Iris pigment epithelial cell (primary cell): ENCODE results near the gene OCSTAMP.

Experiments
- DNase-seq: peaks from one replicate; pipeline ENCODE4 v3.0.0-alpha.2; 2011; ENCODE audit warnings: low read depth

The OCSTAMP gene

DNA sequence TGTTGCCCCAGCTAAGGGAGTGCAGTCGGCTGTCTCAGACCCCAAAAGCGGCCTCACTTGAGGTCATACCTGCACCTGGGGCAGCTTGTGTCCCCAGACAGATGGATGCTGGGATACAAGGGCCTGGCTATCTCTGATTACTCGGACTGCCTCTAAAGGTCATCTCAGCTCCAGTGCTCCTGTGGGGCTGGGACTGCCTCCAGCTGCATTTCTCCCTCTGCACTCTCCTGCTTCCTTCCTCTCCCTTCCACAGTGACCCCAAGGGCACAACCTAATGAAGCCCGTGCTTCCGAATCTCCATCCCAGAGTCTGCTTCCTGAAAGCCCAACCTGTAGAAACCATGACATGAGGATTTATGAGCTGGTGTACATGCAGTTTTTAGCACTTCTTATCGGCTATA, 22.8 kb upstream of the OCSTAMP start:
- DNase-seq: no peak

- DNase-seq: no peak
Observed at GRCh38 chr20:46572790-46573189, 22.3 kb upstream of the OCSTAMP start.

- DNase-seq: no peak
Observed at GRCh38 chr20:46572153-46572552, 21.7 kb upstream of the OCSTAMP start.

- DNase-seq: no peak
Observed at GRCh38 chr20:46571418-46571817, 21.0 kb upstream of the OCSTAMP start.

GRCh38 chr20:46570956-46571355, 20.5 kb upstream of the OCSTAMP start:
- DNase-seq: no peak

- DNase-seq: no peak
Observed at GRCh38 chr20:46569961-46570360, 19.5 kb upstream of the OCSTAMP start.

- DNase-seq: peak; percentile 70
Observed at GRCh38 chr20:46568570-46569129, 18.2 kb upstream of the OCSTAMP start.

DNA sequence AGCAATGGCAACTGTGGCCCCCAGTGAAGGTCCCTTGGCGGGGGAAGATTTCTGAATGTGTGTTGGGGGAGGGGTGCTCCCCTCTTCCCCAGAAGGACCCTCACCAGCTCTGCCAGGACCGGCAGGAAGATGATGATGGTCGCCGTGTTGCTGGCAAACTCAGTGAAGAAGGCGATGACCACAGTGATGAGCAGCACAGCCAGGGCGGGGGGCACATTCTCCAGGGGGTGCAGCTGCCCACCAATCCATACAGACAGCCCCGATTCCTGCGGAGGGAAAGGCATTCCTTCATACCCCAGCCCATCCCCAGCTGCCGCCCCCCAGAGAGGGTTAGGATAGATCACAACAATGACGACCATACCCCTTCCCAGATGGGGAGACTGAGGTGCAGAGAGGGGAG, 15.7 kb upstream of the OCSTAMP start:
- DNase-seq: no peak

DNA sequence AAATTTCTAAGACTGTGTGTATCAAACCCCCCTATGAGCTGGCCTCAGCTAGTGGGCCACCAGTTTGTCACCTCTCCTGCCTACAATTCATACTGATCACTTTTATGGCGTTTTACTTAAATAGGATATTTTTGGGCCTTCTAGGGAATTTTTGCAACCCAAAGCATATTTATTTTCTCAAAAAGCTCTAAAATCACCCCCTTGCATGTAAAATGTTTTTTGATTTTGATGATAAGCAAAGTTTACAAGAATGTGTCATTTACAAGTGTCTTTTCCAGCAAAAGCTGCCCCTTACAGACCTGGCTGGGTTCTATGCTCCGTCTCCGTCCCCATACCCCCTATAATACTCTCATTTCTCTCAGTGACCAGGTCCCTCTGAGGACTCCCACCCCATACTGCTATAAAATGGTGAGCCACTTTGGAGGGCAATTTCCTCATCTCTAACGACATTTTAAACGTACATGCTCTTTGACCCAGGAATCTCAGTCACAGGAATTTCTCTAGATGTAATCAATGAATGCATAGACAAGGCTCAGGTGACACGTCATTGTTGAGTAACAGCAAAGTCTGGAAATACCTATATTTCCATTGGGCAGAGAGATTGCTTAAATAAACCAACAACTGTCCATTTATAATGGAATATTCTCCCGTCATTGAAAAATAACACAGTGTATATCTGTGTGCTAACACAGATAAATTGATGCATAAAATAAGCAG, 13.9 kb upstream of the OCSTAMP start:
- DNase-seq: no peak

DNA sequence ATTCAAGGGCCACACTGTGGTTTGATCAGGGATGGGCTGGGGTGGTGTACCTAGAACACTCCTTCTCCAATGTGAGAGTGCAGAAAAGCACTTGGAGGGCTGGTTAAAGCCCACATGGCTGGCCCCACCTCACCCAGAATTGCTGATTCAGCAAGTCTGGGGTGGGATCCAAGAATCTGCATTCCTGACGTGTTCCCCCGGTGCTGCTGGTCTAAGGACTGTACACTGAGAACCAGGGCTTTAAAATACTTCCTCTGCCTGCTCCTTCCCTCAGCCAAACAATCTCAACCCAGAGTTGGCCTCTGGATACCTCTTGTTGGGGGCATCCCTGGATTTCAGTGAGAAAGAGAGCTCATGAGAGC, 13.4 kb upstream of the OCSTAMP start:
- no peak for DNase-seq

DNA sequence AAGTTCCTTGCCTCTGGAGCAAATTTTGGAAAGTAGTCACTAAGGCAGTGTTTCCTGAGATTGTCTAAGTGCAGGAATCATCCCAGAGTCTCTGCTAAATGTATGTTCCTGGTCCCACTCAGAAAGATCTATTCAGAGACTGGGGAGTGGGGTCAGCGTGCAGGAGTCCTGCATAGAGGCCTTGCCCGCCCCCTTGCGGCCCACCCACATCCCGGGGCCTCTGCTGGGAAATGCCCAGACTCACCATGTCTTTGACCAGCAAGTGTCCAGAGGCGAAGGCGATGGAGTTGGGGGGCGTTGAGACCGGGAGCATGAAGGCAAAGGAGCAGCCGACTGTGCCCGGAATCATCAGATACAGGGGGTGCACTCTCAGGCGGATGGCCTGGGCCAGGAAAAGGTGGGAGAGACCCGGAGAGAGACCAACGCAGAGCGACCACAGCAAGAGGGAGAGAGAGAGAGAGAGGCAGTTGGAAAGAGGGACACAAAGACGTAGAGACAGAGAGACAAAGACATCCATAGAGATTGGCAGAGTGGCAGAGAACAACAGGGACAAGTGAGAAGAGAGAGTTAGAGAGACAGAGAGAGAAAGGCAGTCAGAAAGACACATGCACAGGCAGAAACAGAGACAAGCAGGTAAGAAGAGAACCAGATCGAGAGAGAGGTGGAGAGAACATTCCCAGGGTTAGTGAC, 12.9 kb upstream of the OCSTAMP start:
- DNase-seq: no peak

GRCh38 chr20:46562373-46563169, 12.1 kb upstream of the OCSTAMP start:
- DNase-seq: peak; percentile 67

GRCh38 chr20:46562009-46562372, 11.5 kb upstream of the OCSTAMP start:
- DNase-seq: no peak

- no peak for DNase-seq
Observed at GRCh38 chr20:46559685-46560440, 9.4 kb upstream of the OCSTAMP start.

DNA sequence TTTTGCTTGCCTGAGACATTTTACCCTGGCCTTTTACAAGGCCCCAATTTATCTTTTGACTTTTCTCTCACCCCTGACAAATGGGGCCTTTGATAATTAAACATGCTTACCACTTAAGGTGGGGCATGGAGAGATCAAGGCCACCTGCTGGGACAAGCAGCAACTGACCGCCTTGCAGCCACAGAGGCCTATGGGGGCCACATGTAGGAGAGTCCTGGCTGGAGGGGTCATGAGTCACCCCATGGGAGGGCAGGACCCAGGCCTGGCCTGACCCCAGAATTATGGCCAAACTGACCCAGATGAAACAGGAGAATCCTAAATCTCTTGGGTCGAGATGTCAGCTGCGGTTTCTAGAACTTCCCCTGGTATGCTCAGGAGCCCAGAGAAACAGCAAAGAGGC, 8.5 kb upstream of the OCSTAMP start:
- no peak for DNase-seq

GRCh38 chr20:46558511-46558959, 8.1 kb upstream of the OCSTAMP start:
- DNase-seq: peak; percentile 94

- peak; percentile 64 for DNase-seq
Observed at GRCh38 chr20:46557231-46557956, 6.9 kb upstream of the OCSTAMP start.

DNA sequence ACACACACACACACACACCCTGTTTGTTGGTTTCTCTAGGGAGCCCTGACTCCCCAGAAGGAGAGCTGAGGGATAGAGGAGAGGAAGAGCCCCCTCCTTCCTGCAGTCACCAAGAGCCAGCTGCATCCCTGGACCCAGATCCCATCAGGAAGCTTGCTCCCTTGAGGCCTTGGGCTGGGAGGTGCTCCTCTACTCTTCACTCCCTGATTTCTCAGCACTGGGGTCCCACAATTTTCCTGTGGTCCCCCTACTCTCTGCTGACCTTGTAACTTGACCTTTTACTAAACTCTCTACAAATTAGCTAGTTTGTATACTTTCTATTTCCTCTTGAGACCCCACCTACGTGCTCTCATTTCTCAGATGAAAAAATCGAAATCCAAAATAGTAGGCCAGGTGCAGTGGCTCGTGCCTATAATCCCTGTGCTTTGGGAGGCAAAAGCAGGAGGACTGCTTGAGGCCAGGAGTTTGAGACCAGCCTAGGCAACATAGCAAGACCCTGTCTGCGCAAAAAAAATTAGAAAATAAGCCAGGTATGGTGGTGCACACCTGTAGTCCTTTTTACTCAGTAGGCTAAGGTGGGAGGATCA, 5.0 kb upstream of the OCSTAMP start:
- DNase-seq: no peak

GRCh38 chr20:46554828-46555227, 4.4 kb upstream of the OCSTAMP start:
- DNase-seq: no peak

DNA sequence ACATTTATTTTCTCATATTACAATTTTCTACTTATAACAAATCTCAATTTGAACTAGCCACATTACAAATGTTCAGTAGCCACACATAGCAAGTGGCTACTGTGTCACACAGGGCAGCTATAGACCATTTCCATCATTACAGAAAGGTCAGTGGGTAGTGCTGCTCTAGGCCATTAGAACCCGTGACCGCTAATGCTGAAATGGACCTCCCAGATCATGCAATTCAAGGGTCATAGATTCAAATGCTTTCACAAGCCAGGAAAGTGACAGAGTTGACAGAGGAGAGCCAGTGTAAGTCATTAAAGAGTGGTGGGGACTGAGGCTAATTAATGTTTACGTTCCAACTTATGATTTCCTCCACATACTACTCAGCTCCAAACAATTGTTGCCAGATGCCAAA, 3.5 kb upstream of the OCSTAMP start:
- no peak for DNase-seq
